GM18517 (cell line): ENCODE results near the gene CIC.
A peak's percentile ranks its signal among the peaks of the same experiment; 100 is the strongest.

Experiments
- ATAC-seq: cut with Tn5 transposase; IDR thresholded peaks from one replicate; pipeline ENCODE4 v1.9.1; 2021; ENCODE audit warnings: mild to moderate bottlenecking, moderate library complexity; ENCODE audit not compliant: unreplicated experiment

The CIC gene

GRCh38 chr19:42268704-42269477, at the start of gene CIC:
Gene CIC, plus strand, starts transcription at chr19:42269252. Its CDS starts 2,532 bp downstream, at chr19:42271784.
- ATAC-seq = peak; percentile 75

- peak; percentile 59 for ATAC-seq
Measured at GRCh38 chr19:42219812-42220750, 49.0 kb upstream of the CIC start, which contains the start of gene ZNF526. Gene ZNF526, plus strand, starts transcription at chr19:42220312. Its CDS starts 4,092 bp downstream, at chr19:42224404.

GRCh38 chr19:42220751-42221097, 48.3 kb upstream of the CIC start:
- no peak for ATAC-seq

- ATAC-seq = no peak
Measured at GRCh38 chr19:42224940-42225717, 43.9 kb upstream of the CIC start.

GRCh38 chr19:42225718-42226292, 43.2 kb upstream of the CIC start:
- no peak for ATAC-seq

- ATAC-seq = no peak
Measured at GRCh38 chr19:42226886-42227285, 42.2 kb upstream of the CIC start.

GRCh38 chr19:42228641-42229040, 40.4 kb upstream of the CIC start:
- ATAC-seq = no peak

GRCh38 chr19:42229301-42229854, 39.7 kb upstream of the CIC start:
- no peak for ATAC-seq

GRCh38 chr19:42229855-42230351, 39.1 kb upstream of the CIC start:
- ATAC-seq = no peak

GRCh38 chr19:42230571-42230970, 38.5 kb upstream of the CIC start:
- no peak for ATAC-seq

GRCh38 chr19:42232435-42232834, 36.6 kb upstream of the CIC start:
- ATAC-seq = no peak

- no peak for ATAC-seq
Measured at GRCh38 chr19:42233106-42233505, 35.9 kb upstream of the CIC start.

- ATAC-seq = no peak
Measured at GRCh38 chr19:42233678-42234292, 35.3 kb upstream of the CIC start.

GRCh38 chr19:42234364-42234763, 34.7 kb upstream of the CIC start:
- ATAC-seq = no peak

- ATAC-seq = no peak
Measured at GRCh38 chr19:42235181-42235580, 33.9 kb upstream of the CIC start.

GRCh38 chr19:42239544-42240220, 29.4 kb upstream of the CIC start:
- no peak for ATAC-seq

GRCh38 chr19:42241279-42241678, 27.8 kb upstream of the CIC start:
- no peak for ATAC-seq

- peak; percentile 1 for ATAC-seq
Measured at GRCh38 chr19:42242069-42242511, 27.0 kb upstream of the CIC start.
